Thoracic aorta (tissue), 2 donors: ENCODE measurements around the gene MIPEP. TPM values are rescaled to one million over a fixed set of nuclear protein-coding genes. Genes with fewer than 3 reads are reported as not detected.
"Not testable (repeated sequence)": the region's sequence is repeated elsewhere in the genome, so short reads cannot be mapped to it uniquely, and the experiment has no call there.

Experiments used
- ATAC-seq: fragments of 150-250 bp; one replicate; pipeline ENCODE4 v1.8.0; 2017; ENCODE audit warnings: low read depth; ENCODE audit not compliant: insufficient number of reproducible peaks, low FRiP score
- DNase-seq: peaks from one replicate; pipeline ENCODE4 v3.0.0-alpha.2; 2020; ENCODE audit warnings: low spot score
- H3K27ac ChIP-seq, 2 donors: fragments of 200-600 bp; sonication (generic); 1 replicate in 1 of 2; 2 replicates in 1 of 2; pipeline ENCODE4 v1.5.1; 2016; ENCODE audit warnings: mild to moderate bottlenecking in 2 of 2, moderate library complexity in 2 of 2
- H3K27me3 ChIP-seq: fragments of 200-600 bp; sonication (generic); replicated peaks from 2 replicates; pipeline ENCODE4 v1.6.0; 2016; ENCODE audit warnings: mild to moderate bottlenecking; ENCODE audit not compliant: insufficient read depth
- H3K36me3 ChIP-seq: fragments of 200-600 bp; sonication (generic); one replicate; pipeline ENCODE4 v1.5.1; 2016
- H3K4me1 ChIP-seq, 2 donors: fragments of 200-600 bp; sonication (generic); 1 replicate in 1 of 2; 2 replicates in 1 of 2; pipeline versions ENCODE4 v1.5.1 to v1.6.0; 2016; ENCODE audit warnings: low read depth in 2 of 2, mild to moderate bottlenecking in 1 of 2; ENCODE audit not compliant: control insufficient read depth in 1 of 2
- H3K4me3 ChIP-seq: fragments of 200-600 bp; sonication (generic); 2 replicates; pipeline ENCODE4 v1.5.1; 2016; ENCODE audit warnings: mild to moderate bottlenecking
- H3K9me3 ChIP-seq: fragments of 200-600 bp; sonication (generic); 2 replicates; pipeline ENCODE4 v1.5.1; 2016
- CTCF ChIP-seq: fragments of 200-600 bp; sonication (generic); IDR thresholded peaks from one replicate; pipeline ENCODE4 v1.5.1; 2019; ENCODE audit warnings: antibody characterized with exemption
- total RNA-seq, 2 donors: library from RNA; depleted of rRNA; stranded (reverse); fragments of >200 nt; gene quantifications; one replicate each; pipeline versions ENCODE4 v1.1.0 to v1.2.3, GENCODE V29; 2016

Gene MIPEP
- total RNA-seq, 2 donors from 2014 or later = 11.6 to 12.0 TPM

- Histone ChIP-seq H3K27me3 (no peaks in the 10 kb centered on the region), H3K4me1 (peaks cover 3 to 21% of the 10 kb centered on the region in 2 donors), H3K4me3 (no peak overlapping the region), H3K27ac (no peak overlapping the region), H3K9me3 (no peaks in the 10 kb centered on the region), H3K36me3 (no peaks in the 10 kb centered on the region)
- TF ChIP-seq CTCF = no peak
- no peak for DNase-seq
- no peak for ATAC-seq
Measured at GRCh38 chr13:23751195-23751594, 138.0 kb downstream of the MIPEP start.

GRCh38 chr13:23750383-23751121, 138.6 kb downstream of the MIPEP start:
- Histone ChIP-seq H3K27ac (no peak overlapping the region), H3K4me3 (no peak overlapping the region), H3K9me3 (no peaks in the 10 kb centered on the region), H3K36me3 (no peaks in the 10 kb centered on the region), H3K27me3 (no peaks in the 10 kb centered on the region), H3K4me1 (peaks cover 3 to 21% of the 10 kb centered on the region in 2 donors)
- no peak for ATAC-seq
- TF ChIP-seq CTCF = no peak
- DNase-seq = no peak

- ATAC-seq = no peak
- Histone ChIP-seq H3K9me3 (no peaks in the 10 kb centered on the region), H3K27ac (no peak overlapping the region), H3K27me3 (no peaks in the 10 kb centered on the region), H3K36me3 (no peaks in the 10 kb centered on the region), H3K4me1 (peaks cover 3 to 18% of the 10 kb centered on the region in 2 donors), H3K4me3 (no peak overlapping the region)
- TF ChIP-seq CTCF = no peak
- DNase-seq = no peak
Measured at GRCh38 chr13:23749288-23749873, 139.8 kb downstream of the MIPEP start.

- ATAC-seq = no peak
- Histone ChIP-seq H3K4me3 (no peak overlapping the region), H3K4me1 (peaks cover 2 to 9% of the 10 kb centered on the region in 2 donors), H3K9me3 (no peaks in the 10 kb centered on the region), H3K27ac (no peak overlapping the region), H3K36me3 (no peaks in the 10 kb centered on the region), H3K27me3 (no peaks in the 10 kb centered on the region)
- no peak for TF ChIP-seq CTCF
- DNase-seq = no peak
Measured at GRCh38 chr13:23748109-23748990, 140.8 kb downstream of the MIPEP start.

GRCh38 chr13:23746141-23746540, 143.1 kb downstream of the MIPEP start:
- DNase-seq, ATAC-seq, H3K27ac ChIP-seq, H3K9me3 ChIP-seq, H3K4me1 ChIP-seq, H3K27me3 ChIP-seq, H3K36me3 ChIP-seq, H3K4me3 ChIP-seq: not testable (repeated sequence)
